Measurements from ENCODE around the gene APP.

The APP gene

GRCh38 chr21:26126168-26126553 is 44.4 kb downstream of the APP start:
- DNase-seq (ENCODE audit: low spot score), result no peak

- no peak for DNase-seq (ENCODE audit: low spot score)
Observed at GRCh38 chr21:26125433-26126167, 45.0 kb downstream of the APP start.

- no peak for DNase-seq (ENCODE audit: low spot score)
Observed at GRCh38 chr21:26124896-26125295, 45.7 kb downstream of the APP start.

GRCh38 chr21:26124421-26124833 is 46.1 kb downstream of the APP start:
- DNase-seq (ENCODE audit: low spot score), result no peak

GRCh38 chr21:26123012-26123411 is 47.6 kb downstream of the APP start:
- DNase-seq (ENCODE audit: low spot score), result no peak

GRCh38 chr21:26120828-26121227 is 49.7 kb downstream of the APP start:
- DNase-seq (ENCODE audit: low spot score), result no peak

- DNase-seq (ENCODE audit: low spot score), result no peak
Observed at GRCh38 chr21:26119906-26120305, 50.7 kb downstream of the APP start.

GRCh38 chr21:26118938-26119540 is 51.5 kb downstream of the APP start:
- DNase-seq (ENCODE audit: low spot score), result no peak

GRCh38 chr21:26117972-26118367 is 52.6 kb downstream of the APP start:
- DNase-seq (ENCODE audit: low spot score), result no peak

- no peak for DNase-seq (ENCODE audit: low spot score)
Observed at GRCh38 chr21:26117324-26117971, 53.1 kb downstream of the APP start.

GRCh38 chr21:26116456-26117011 is 54.0 kb downstream of the APP start:
- DNase-seq (ENCODE audit: low spot score), result no peak

- DNase-seq (ENCODE audit: low spot score), result no peak
Observed at GRCh38 chr21:26115899-26116298, 54.7 kb downstream of the APP start.

GRCh38 chr21:26115305-26115704 is 55.3 kb downstream of the APP start:
- DNase-seq (ENCODE audit: low spot score), result no peak

GRCh38 chr21:26112975-26113374 is 57.6 kb downstream of the APP start:
- no peak for DNase-seq (ENCODE audit: low spot score)

GRCh38 chr21:26112127-26112742 is 58.3 kb downstream of the APP start:
- DNase-seq (ENCODE audit: low spot score), result no peak

- no peak for DNase-seq (ENCODE audit: low spot score)
Observed at GRCh38 chr21:26110715-26111114, 59.9 kb downstream of the APP start.

GRCh38 chr21:26107429-26107828 is 63.1 kb downstream of the APP start:
- DNase-seq (ENCODE audit: low spot score), result no peak

GRCh38 chr21:26106562-26106961 is 64.0 kb downstream of the APP start:
- DNase-seq (ENCODE audit: low spot score), result no peak

- no peak for DNase-seq (ENCODE audit: low spot score)
Observed at GRCh38 chr21:26105819-26106218, 64.8 kb downstream of the APP start.

- DNase-seq (ENCODE audit: low spot score), result no peak
Observed at GRCh38 chr21:26100573-26100972, 70.0 kb downstream of the APP start.

- no peak for DNase-seq (ENCODE audit: low spot score)
Observed at GRCh38 chr21:26099610-26100219, 70.9 kb downstream of the APP start.

- DNase-seq (ENCODE audit: low spot score), result no peak
Observed at GRCh38 chr21:26098772-26099397, 71.7 kb downstream of the APP start.
